ENCODE data around the gene KCTD1.

Gene KCTD1

GRCh38 chr18:26457195-26457594 lies 91.2 kb downstream of the KCTD1 start:
- H3K27ac ChIP-seq (ENCODE audit: low read depth, low read length): no peak overlapping the region
- 0 out of 2 replicates have a peak, but pooled peaks cover 6% of the 10 kb centered on the region for H3K36me3 ChIP-seq (ENCODE audit: insufficient read depth, low read length)
- no peak overlapping the region for H3K4me3 ChIP-seq (ENCODE audit: low read depth, low read length)
- H2AFZ ChIP-seq (ENCODE audit: low read length, unreplicated experiment): no peak overlapping the region
- H3K79me2 ChIP-seq (ENCODE audit: control insufficient read depth, insufficient read depth, low read length, unreplicated experiment): no peaks in the 10 kb centered on the region
- no peaks in the 10 kb centered on the region for H3K27me3 ChIP-seq (ENCODE audit: insufficient read depth, low read length)
- peaks cover 18% of the 10 kb centered on the region for H3K4me1 ChIP-seq (ENCODE audit: control insufficient read depth, insufficient read depth, low read length, unreplicated experiment)

GRCh38 chr18:26456070-26456491 lies 92.3 kb downstream of the KCTD1 start:
- H3K36me3 ChIP-seq (ENCODE audit: insufficient read depth, low read length): 0 out of 2 replicates have a peak, but pooled peaks cover 6% of the 10 kb centered on the region
- H3K4me1 ChIP-seq (ENCODE audit: control insufficient read depth, insufficient read depth, low read length, unreplicated experiment): peaks cover 18% of the 10 kb centered on the region
- no peaks in the 10 kb centered on the region for H3K79me2 ChIP-seq (ENCODE audit: control insufficient read depth, insufficient read depth, low read length, unreplicated experiment)
- H3K27me3 ChIP-seq (ENCODE audit: insufficient read depth, low read length): no peaks in the 10 kb centered on the region
- no peak overlapping the region for H3K4me3 ChIP-seq (ENCODE audit: low read depth, low read length)
- no peak overlapping the region for H3K27ac ChIP-seq (ENCODE audit: low read depth, low read length)
- no peak overlapping the region for H2AFZ ChIP-seq (ENCODE audit: low read length, unreplicated experiment)

GRCh38 chr18:26455639-26456038 lies 92.7 kb downstream of the KCTD1 start:
- Histone ChIP-seq H3K27me3 (ENCODE audit: insufficient read depth, low read length) (no peaks in the 10 kb centered on the region), H2AFZ (ENCODE audit: low read length, unreplicated experiment) (no peak overlapping the region), H3K27ac (ENCODE audit: low read depth, low read length) (no peak overlapping the region), H3K4me1 (ENCODE audit: control insufficient read depth, insufficient read depth, low read length, unreplicated experiment) (peaks cover 18% of the 10 kb centered on the region), H3K36me3 (ENCODE audit: insufficient read depth, low read length) (0 out of 2 replicates have a peak, but pooled peaks cover 6% of the 10 kb centered on the region), H3K79me2 (ENCODE audit: control insufficient read depth, insufficient read depth, low read length, unreplicated experiment) (no peaks in the 10 kb centered on the region), H3K4me3 (ENCODE audit: low read depth, low read length) (no peak overlapping the region)

GRCh38 chr18:26454616-26455015 lies 93.7 kb downstream of the KCTD1 start:
- H2AFZ ChIP-seq (ENCODE audit: low read length, unreplicated experiment): no peak overlapping the region
- H3K4me3 ChIP-seq (ENCODE audit: low read depth, low read length): no peak overlapping the region
- H3K79me2 ChIP-seq (ENCODE audit: control insufficient read depth, insufficient read depth, low read length, unreplicated experiment): no peaks in the 10 kb centered on the region
- H3K27me3 ChIP-seq (ENCODE audit: insufficient read depth, low read length): no peaks in the 10 kb centered on the region
- 0 out of 2 replicates have a peak, but pooled peaks cover 6% of the 10 kb centered on the region for H3K36me3 ChIP-seq (ENCODE audit: insufficient read depth, low read length)
- no peak overlapping the region for H3K27ac ChIP-seq (ENCODE audit: low read depth, low read length)
- H3K4me1 ChIP-seq (ENCODE audit: control insufficient read depth, insufficient read depth, low read length, unreplicated experiment): peaks cover 18% of the 10 kb centered on the region

- Histone ChIP-seq H3K4me3 (ENCODE audit: low read depth, low read length) (no peak overlapping the region), H3K27me3 (ENCODE audit: insufficient read depth, low read length) (no peaks in the 10 kb centered on the region), H3K4me1 (ENCODE audit: control insufficient read depth, insufficient read depth, low read length, unreplicated experiment) (peaks cover 17% of the 10 kb centered on the region), H3K79me2 (ENCODE audit: control insufficient read depth, insufficient read depth, low read length, unreplicated experiment) (no peaks in the 10 kb centered on the region), H2AFZ (ENCODE audit: low read length, unreplicated experiment) (no peak overlapping the region), H3K36me3 (ENCODE audit: insufficient read depth, low read length) (0 out of 2 replicates have a peak, but pooled peaks cover 6% of the 10 kb centered on the region), H3K27ac (ENCODE audit: low read depth, low read length) (no peak overlapping the region)
Measured at GRCh38 chr18:26454192-26454591, 94.2 kb downstream of the KCTD1 start.

- Histone ChIP-seq H3K79me2 (ENCODE audit: control insufficient read depth, insufficient read depth, low read length, unreplicated experiment) (no peaks in the 10 kb centered on the region), H3K4me1 (ENCODE audit: control insufficient read depth, insufficient read depth, low read length, unreplicated experiment) (peaks cover 9% of the 10 kb centered on the region), H3K36me3 (ENCODE audit: insufficient read depth, low read length) (0 out of 2 replicates have a peak, but pooled peaks cover 6% of the 10 kb centered on the region), H2AFZ (ENCODE audit: low read length, unreplicated experiment) (no peak overlapping the region), H3K4me3 (ENCODE audit: low read depth, low read length) (no peak overlapping the region), H3K27me3 (ENCODE audit: insufficient read depth, low read length) (no peaks in the 10 kb centered on the region), H3K27ac (ENCODE audit: low read depth, low read length) (no peak overlapping the region)
Measured at GRCh38 chr18:26453386-26453901, 94.9 kb downstream of the KCTD1 start.

- Histone ChIP-seq H3K79me2 (ENCODE audit: control insufficient read depth, insufficient read depth, low read length, unreplicated experiment) (no peaks in the 10 kb centered on the region), H3K4me1 (ENCODE audit: control insufficient read depth, insufficient read depth, low read length, unreplicated experiment) (no peaks in the 10 kb centered on the region), H2AFZ (ENCODE audit: low read length, unreplicated experiment) (no peak overlapping the region)
Measured at GRCh38 chr18:26450989-26451682, 97.2 kb downstream of the KCTD1 start.

GRCh38 chr18:26448714-26449159 lies 99.6 kb downstream of the KCTD1 start:
- H3K27me3 ChIP-seq (ENCODE audit: insufficient read depth, low read length): no peaks in the 10 kb centered on the region
- no peaks in the 10 kb centered on the region for H3K4me1 ChIP-seq (ENCODE audit: control insufficient read depth, insufficient read depth, low read length, unreplicated experiment)
- no peaks in the 10 kb centered on the region for H3K79me2 ChIP-seq (ENCODE audit: control insufficient read depth, insufficient read depth, low read length, unreplicated experiment)
- no peak overlapping the region for H2AFZ ChIP-seq (ENCODE audit: low read length, unreplicated experiment)
- H3K27ac ChIP-seq (ENCODE audit: low read depth, low read length): no peak overlapping the region
- H3K4me3 ChIP-seq (ENCODE audit: low read depth, low read length): no peak overlapping the region
- H3K36me3 ChIP-seq (ENCODE audit: insufficient read depth, low read length): no peaks in the 10 kb centered on the region

More at GRCh38 chr18:26450989-26451682, 97.2 kb downstream of the KCTD1 start:
- Histone ChIP-seq H3K4me3 (ENCODE audit: low read depth, low read length) (no peak overlapping the region), H3K27me3 (ENCODE audit: insufficient read depth, low read length) (no peaks in the 10 kb centered on the region), H3K36me3 (ENCODE audit: insufficient read depth, low read length) (no peaks in the 10 kb centered on the region), H3K27ac (ENCODE audit: low read depth, low read length) (no peak overlapping the region)

- Histone ChIP-seq H3K4me1 (ENCODE audit: control insufficient read depth, insufficient read depth, low read length, unreplicated experiment) (no peaks in the 10 kb centered on the region), H3K36me3 (ENCODE audit: insufficient read depth, low read length) (no peaks in the 10 kb centered on the region), H2AFZ (ENCODE audit: low read length, unreplicated experiment) (no peak overlapping the region), H3K27me3 (ENCODE audit: insufficient read depth, low read length) (no peaks in the 10 kb centered on the region), H3K27ac (ENCODE audit: low read depth, low read length) (no peak overlapping the region), H3K79me2 (ENCODE audit: control insufficient read depth, insufficient read depth, low read length, unreplicated experiment) (no peaks in the 10 kb centered on the region), H3K4me3 (ENCODE audit: low read depth, low read length) (no peak overlapping the region)
Measured at GRCh38 chr18:26443853-26444252, 104.5 kb downstream of the KCTD1 start.

- Histone ChIP-seq H3K36me3 (ENCODE audit: insufficient read depth, low read length) (no peaks in the 10 kb centered on the region), H3K4me1 (ENCODE audit: control insufficient read depth, insufficient read depth, low read length, unreplicated experiment) (no peaks in the 10 kb centered on the region), H3K79me2 (ENCODE audit: control insufficient read depth, insufficient read depth, low read length, unreplicated experiment) (no peaks in the 10 kb centered on the region), H3K27me3 (ENCODE audit: insufficient read depth, low read length) (no peaks in the 10 kb centered on the region), H3K4me3 (ENCODE audit: low read depth, low read length) (no peak overlapping the region), H3K27ac (ENCODE audit: low read depth, low read length) (no peak overlapping the region), H2AFZ (ENCODE audit: low read length, unreplicated experiment) (no peak overlapping the region)
Measured at GRCh38 chr18:26442126-26442525, 106.2 kb downstream of the KCTD1 start.

- Histone ChIP-seq H3K79me2 (ENCODE audit: control insufficient read depth, insufficient read depth, low read length, unreplicated experiment) (no peaks in the 10 kb centered on the region), H3K4me3 (ENCODE audit: low read depth, low read length) (no peak overlapping the region), H3K4me1 (ENCODE audit: control insufficient read depth, insufficient read depth, low read length, unreplicated experiment) (peaks cover 11% of the 10 kb centered on the region), H2AFZ (ENCODE audit: low read length, unreplicated experiment) (no peak overlapping the region), H3K36me3 (ENCODE audit: insufficient read depth, low read length) (no peaks in the 10 kb centered on the region), H3K27me3 (ENCODE audit: insufficient read depth, low read length) (no peaks in the 10 kb centered on the region), H3K27ac (ENCODE audit: low read depth, low read length) (no peak overlapping the region)
Measured at GRCh38 chr18:26440644-26441043, 107.7 kb downstream of the KCTD1 start.

Data from ACC112 (cell line).